GM21619 (cell line): ENCODE measurements around the gene APRT.
"Not testable (repeated sequence)": the region's sequence is repeated elsewhere in the genome, so short reads cannot be mapped to it uniquely, and the experiment has no call there.

ENCODE experiments used
- ATAC-seq: cut with Tn5 transposase; IDR thresholded peaks from one replicate; pipeline ENCODE4 v1.9.1; 2021; ENCODE audit not compliant: unreplicated experiment

Gene APRT

GRCh38 chr16:88790312-88791211 lies 21.2 kb downstream of the APRT start:
- ATAC-seq = no peak

DNA sequence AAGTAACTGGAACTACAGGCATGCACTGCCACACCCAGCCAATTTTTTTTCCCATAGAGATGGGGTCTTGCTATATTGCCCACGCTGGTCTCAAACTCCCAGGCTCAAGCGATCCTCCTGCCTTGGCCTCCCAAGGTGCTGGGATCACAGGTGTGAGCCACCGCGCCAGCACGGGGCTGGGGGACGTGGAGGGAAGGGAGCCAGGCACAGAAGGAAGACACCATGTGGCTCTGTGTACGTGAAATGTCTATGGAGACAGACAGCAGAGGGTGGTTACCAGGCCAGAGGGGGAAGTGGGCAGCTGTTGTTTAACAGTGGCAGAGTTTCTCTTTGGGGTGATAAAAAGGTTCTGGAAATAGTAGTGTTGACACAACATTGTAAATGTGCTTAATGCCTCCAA lies 22.1 kb downstream of the APRT start:
- no peak for ATAC-seq

GRCh38 chr16:88788749-88789148 lies 23.0 kb downstream of the APRT start:
- not testable (repeated sequence) for ATAC-seq

DNA sequence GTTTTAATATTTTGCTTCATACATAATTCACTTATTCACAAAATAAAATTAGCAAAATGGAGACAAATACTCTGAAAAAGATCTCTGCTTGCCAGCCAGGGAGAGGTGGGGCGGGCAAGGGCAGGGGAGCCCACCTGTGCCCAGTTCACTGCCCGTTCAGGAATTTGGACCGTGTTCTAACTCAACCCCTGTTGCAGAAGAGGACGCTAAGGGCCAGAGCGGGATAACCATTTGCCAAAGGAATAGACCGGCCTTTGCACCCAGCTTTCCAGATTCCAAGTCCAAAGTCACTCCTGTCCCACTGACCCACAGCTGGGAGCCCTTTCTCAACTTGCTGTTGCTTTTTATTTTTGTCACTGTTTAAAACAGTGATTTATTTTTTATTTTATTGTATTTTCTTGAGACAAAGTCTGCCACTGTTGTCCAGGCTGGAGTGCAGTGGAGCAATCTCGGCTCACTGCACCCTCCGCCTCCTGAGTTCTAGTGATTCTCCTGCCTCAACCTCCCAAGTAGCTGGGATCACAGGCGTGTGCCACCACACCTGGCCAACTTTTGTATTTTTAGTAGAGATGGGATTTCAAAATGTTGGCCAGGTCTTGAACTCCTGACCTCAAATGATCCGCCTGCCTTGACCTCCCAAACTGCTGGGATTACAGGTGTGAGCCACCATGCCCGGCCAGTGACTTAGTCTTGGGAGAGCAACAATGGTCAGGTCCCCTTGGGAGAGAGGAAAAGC lies 24.0 kb downstream of the APRT start:
- ATAC-seq = no peak

DNA sequence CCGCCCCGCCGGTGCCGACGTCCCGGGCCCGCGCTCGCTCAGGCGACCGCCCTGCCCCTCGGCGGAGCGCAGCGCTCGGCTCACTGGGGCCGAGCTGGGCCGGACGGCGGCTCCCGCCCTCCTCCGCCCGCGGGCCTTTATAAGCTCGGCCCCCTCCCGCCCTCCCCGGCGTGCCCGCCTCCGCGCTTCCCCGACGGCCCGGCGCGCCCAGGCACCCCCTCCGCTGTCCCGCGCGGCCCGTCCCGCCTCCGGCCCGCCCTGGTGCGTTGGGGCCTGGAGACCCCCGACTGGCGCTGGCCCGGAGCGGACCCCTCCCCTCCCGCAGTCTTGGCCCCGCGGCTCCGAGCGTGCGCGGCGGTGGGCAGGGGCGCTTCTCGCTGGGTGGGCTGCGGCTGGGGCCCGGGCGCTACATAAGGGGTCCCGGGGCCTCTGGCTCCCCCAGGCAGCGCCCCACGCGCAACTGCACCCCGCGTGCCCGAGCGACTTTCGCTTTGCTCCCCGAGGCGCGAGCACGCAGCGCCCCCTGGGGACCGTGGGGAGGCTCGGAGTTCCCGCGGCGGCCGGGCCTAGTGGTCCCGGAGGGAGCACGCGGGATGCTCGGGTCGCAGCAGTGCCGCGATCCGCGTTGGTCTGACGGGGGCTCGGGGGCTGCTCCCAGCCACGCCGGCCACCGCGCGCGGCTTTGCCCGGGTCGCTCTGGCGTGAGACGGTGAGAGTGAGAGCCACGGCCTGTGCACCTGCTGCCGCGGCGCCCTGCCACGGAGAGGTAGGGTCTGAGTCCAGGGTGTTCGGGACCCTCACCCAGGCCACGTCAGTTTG lies 26.4 kb downstream of the APRT start, which contains the start of gene PIEZO1:
PIEZO1 (minus strand) TSS at position 115 of the 819 bp plus-strand sequence. CDS start 256 bp downstream, outside the sequence.
- no peak for ATAC-seq

- no peak for ATAC-seq
Measured at GRCh38 chr16:88784856-88785105, 26.9 kb downstream of the APRT start.

DNA sequence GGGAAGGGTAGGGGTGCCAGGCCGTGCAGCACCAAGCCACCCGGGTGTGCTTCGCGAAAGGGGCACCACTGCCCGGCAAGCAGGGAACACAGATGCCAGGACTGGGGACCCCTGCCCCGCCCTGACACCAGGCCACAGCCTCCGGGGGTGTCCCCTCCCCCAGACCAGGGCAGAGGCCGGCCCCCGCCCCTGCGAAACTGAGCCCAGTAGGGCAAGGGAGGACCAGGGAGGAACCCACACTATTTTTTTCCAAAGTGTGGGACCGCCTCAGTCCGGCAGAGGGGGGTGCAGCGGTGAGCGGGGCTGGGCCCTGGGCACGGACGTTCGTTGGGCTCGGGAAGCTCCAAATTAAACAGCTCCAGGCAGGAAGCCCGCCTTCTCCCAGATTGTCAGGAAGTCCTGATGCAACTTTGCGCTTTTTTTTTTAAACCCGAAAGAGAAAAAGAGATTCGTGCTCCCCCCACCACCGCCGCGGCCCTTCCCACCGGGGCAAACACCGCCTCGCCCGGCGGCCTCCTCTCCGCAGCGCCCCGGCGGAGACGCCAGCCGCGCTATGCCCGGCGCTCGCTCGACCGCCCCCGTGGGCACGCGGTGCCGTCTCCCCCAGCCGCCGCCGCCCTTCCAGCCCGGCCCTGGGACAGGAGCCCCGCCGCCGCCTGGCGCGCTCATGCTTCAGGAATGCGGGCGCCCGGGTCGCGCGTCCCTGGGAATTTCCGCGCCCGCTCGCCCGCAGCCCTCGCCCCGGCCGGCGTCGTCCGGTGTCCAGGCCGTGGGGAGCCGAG lies 27.5 kb downstream of the APRT start:
- peak; percentile 27 for ATAC-seq

GRCh38 chr16:88783391-88784073 lies 28.2 kb downstream of the APRT start:
- no peak for ATAC-seq

DNA sequence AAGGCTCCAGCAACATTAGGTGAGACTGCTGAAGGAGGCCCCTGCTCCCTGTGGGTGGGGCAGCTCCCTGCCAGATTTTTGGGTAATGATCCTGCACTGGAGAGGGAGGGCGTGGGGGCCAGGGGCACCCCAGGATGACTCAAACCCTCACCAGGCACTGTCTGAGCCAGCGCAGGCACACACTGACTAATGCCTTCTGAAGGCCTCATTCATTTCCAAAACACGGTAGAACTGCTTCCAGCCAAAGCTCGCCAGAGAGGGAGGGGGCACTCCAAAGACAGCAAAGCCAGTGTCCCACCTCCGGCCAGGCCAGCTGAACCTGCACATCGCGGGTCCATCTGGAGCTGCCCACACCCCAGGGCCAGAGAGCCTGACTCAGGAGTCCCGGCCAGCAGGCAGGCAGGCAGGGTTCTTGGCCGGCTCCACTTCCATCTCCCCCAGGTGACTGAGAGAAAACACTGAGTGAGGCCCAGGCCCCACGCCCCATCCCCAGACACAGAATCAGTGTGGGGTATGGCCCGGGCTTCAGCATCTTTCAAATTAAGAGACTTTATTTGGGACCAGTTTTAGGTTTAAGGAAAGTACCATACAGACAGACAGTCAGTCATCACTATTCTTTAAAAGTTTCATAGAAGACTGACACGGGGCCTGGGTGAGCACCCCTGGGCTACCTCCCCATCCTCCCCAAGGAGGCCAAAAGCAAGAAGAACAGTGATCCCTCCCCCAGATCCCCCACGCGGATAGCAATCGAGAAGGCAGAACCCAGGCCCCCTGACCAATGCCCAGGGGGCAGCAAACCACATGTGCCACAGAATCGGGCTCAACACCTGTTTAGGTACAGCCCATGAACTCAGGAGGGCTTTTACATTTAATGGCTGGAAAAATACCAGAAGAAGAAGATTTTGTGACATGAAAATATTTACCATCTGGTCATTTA lies 29.0 kb downstream of the APRT start:
- no peak for ATAC-seq

DNA sequence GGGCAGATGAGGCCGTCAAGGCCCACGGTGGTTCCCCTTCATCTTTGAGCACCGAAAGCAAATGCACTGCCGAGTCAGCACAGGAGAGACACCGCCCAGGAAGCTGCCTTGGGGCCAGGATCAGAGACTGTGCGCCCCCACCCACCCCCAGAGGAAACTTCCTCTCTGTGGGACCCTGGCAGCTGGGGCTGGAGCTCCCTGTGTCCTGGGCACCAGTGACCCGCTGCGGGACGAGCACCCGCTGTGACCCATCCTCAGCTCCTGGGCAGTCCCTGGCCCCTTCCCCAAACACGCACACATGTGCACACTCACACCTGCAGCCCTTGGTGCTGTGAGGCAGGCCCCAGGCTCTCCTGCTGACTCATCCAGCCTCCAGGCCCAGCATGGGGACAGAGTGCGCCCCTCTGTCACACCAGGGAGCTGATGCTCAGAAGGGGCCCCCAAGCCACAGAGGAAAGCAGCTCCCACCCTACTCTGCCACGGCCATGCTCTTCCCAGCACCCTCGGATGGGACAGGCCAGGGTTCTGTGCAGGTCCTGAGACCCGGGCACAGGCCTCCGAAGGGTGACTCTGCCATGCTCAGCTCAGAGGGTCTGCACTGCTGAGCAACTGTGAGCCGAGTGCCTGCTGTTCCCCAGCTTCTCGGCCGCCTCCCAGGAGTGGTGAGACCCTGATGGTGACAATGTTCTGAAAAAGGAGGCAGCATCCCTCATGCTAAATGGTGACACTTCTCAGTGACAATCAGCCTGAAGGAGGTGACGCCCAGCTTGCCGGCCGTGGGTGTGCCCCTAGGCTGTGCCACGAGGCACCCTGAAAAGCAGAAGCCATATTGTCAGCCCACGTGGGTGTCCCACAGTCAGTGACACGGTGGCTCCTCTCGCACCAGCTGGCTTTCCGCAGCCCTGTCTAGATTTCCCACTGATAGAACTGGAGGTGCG lies 30.3 kb downstream of the APRT start:
- peak; percentile 36 for ATAC-seq

- no peak for ATAC-seq
Measured at GRCh38 chr16:88780142-88781062, 31.3 kb downstream of the APRT start.

- ATAC-seq = no peak
Measured at GRCh38 chr16:88779406-88780141, 32.2 kb downstream of the APRT start.

- ATAC-seq = no peak
Measured at GRCh38 chr16:88778541-88779065, 33.1 kb downstream of the APRT start.

DNA sequence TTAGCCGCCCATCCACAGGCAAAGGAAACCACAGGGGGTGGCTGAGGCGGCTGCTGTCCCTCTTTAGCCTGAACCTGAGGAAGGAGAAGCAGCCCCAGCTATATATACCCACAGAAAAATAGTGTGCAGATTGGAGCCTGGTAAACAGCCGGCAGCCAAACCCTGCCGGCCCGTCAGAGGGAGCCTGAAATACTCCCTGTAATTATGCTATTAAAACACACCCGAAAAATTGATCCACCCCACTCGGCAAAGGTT lies 33.5 kb downstream of the APRT start:
- ATAC-seq = no peak

- ATAC-seq = no peak
Measured at GRCh38 chr16:88777471-88778270, 34.1 kb downstream of the APRT start.
